HAP-1 (cell line): Measurements from ENCODE around the gene KASH5.

ENCODE experiments used
- DNase-seq, 2 experiments: peaks; one replicate each; pipeline ENCODE4 v3.0.0-alpha.2; 2016 to 2020; ENCODE audit warnings: low spot score in 2 of 2
- H3K27me3 ChIP-seq: fragments of 250-450 bp; sonication (Bioruptor Pico); 2 replicates; pipeline ENCODE4 v1.5.1; 2020; ENCODE audit warnings: low read depth, mild to moderate bottlenecking, moderate library complexity
- H3K36me3 ChIP-seq: fragments of 250-450 bp; sonication (Bioruptor Pico); replicated peaks from 2 replicates; pipeline ENCODE4 v1.5.1; 2020; ENCODE audit warnings: mild to moderate bottlenecking
- H3K4me1 ChIP-seq: fragments of 250-450 bp; sonication (Bioruptor Pico); 2 replicates; pipeline ENCODE4 v1.5.1; 2020; ENCODE audit warnings: mild to moderate bottlenecking
- H3K4me3 ChIP-seq: fragments of 250-450 bp; sonication (Bioruptor Pico); 2 replicates; pipeline ENCODE4 v1.5.1; 2020; ENCODE audit warnings: mild to moderate bottlenecking, moderate library complexity
- H3K9me3 ChIP-seq: fragments of 250-450 bp; sonication (Bioruptor Pico); 2 replicates; pipeline ENCODE4 v1.5.1; 2020; ENCODE audit warnings: mild to moderate bottlenecking, moderate library complexity
- in situ Hi-C: fragments of 300-500 bp; cut with MboI; formaldehyde crosslinking; loops from 3 replicates; pipeline ENCODE4 v1.14.3; 2020; ENCODE audit warnings: low sequenced_read_pairs, inconsistent platforms, mixed read lengths

The KASH5 gene

GRCh38 chr19:49387936-49388372, at the start of gene KASH5:
Gene KASH5 (plus strand): TSS chr19:49388249. CDS start chr19:49390884, 2,635 bp downstream.
- Histone ChIP-seq H3K36me3 (no peaks in the 10 kb centered on the region), H3K27me3 (peaks cover 4% of the 10 kb centered on the region; the same call in 1 of the 2 replicates), H3K4me3 (no peak within 1 kb of the TSS), H3K4me1 (no peaks in the 10 kb centered on the region), H3K9me3 (no peaks in the 10 kb centered on the region; the same call in 1 of the 2 replicates)
- in situ Hi-C loops, result no loop called here
- DNase-seq, result no peak

GRCh38 chr19:49338691-49339300, 49.3 kb upstream of the KASH5 start:
- Histone ChIP-seq H3K9me3 (no peaks in the 10 kb centered on the region), H3K4me3 (no peak overlapping the region), H3K27me3 (no peaks in the 10 kb centered on the region), H3K4me1 (0 out of 2 replicates have a peak, but pooled peaks cover 2% of the 10 kb centered on the region), H3K36me3 (peaks cover 17% of the 10 kb centered on the region)
- DNase-seq, result peak in 1 of 2 experiments; percentile 64
- in situ Hi-C loops, result no loop called here

- Histone ChIP-seq H3K27me3 (no peaks in the 10 kb centered on the region), H3K9me3 (no peaks in the 10 kb centered on the region), H3K36me3 (peaks cover 18% of the 10 kb centered on the region), H3K4me1 (0 out of 2 replicates have a peak, but pooled peaks cover 2% of the 10 kb centered on the region), H3K4me3 (no peak overlapping the region)
- DNase-seq, result no peak
- in situ Hi-C loops, result no loop called here
Measured at GRCh38 chr19:49339301-49340068, 48.6 kb upstream of the KASH5 start.

GRCh38 chr19:49340069-49340864, 47.8 kb upstream of the KASH5 start:
- 0 out of 2 replicates have a peak, but pooled peaks cover 2% of the 10 kb centered on the region for H3K4me1 ChIP-seq
- H3K9me3 ChIP-seq, result no peaks in the 10 kb centered on the region
- H3K27me3 ChIP-seq, result no peaks in the 10 kb centered on the region
- DNase-seq, result peak; percentile 28 to 74
- H3K4me3 ChIP-seq, result no peak overlapping the region
- H3K36me3 ChIP-seq, result peaks cover 26% of the 10 kb centered on the region
- in situ Hi-C loops, result no loop called here

- H3K27me3 ChIP-seq, result no peaks in the 10 kb centered on the region
- no peaks in the 10 kb centered on the region for H3K9me3 ChIP-seq
- 0 out of 2 replicates have a peak, but pooled peaks cover 2% of the 10 kb centered on the region for H3K4me1 ChIP-seq
- in situ Hi-C loops, result no loop called here
- no peak for DNase-seq
- H3K36me3 ChIP-seq, result peaks cover 27% of the 10 kb centered on the region
- no peak overlapping the region for H3K4me3 ChIP-seq
Measured at GRCh38 chr19:49340865-49341718, 47.0 kb upstream of the KASH5 start.

- H3K9me3 ChIP-seq, result no peaks in the 10 kb centered on the region
- no peak overlapping the region for H3K4me3 ChIP-seq
- no peaks in the 10 kb centered on the region for H3K27me3 ChIP-seq
- H3K4me1 ChIP-seq, result 0 out of 2 replicates have a peak, but pooled peaks cover 2% of the 10 kb centered on the region
- no peak for DNase-seq
- in situ Hi-C loops, result no loop called here
- H3K36me3 ChIP-seq, result peaks cover 38% of the 10 kb centered on the region
Measured at GRCh38 chr19:49342291-49342721, 45.7 kb upstream of the KASH5 start.

- H3K4me1 ChIP-seq, result 0 out of 2 replicates have a peak, but pooled peaks cover 2% of the 10 kb centered on the region
- DNase-seq, result no peak
- H3K4me3 ChIP-seq, result no peak overlapping the region
- in situ Hi-C loops, result no loop called here
- peaks cover 46% of the 10 kb centered on the region for H3K36me3 ChIP-seq
- no peaks in the 10 kb centered on the region for H3K9me3 ChIP-seq
- H3K27me3 ChIP-seq, result no peaks in the 10 kb centered on the region
Measured at GRCh38 chr19:49343123-49343522, 44.9 kb upstream of the KASH5 start.

GRCh38 chr19:49344505-49345423, 43.3 kb upstream of the KASH5 start:
- Histone ChIP-seq H3K9me3 (no peaks in the 10 kb centered on the region), H3K36me3 (peaks cover 58% of the 10 kb centered on the region), H3K27me3 (no peaks in the 10 kb centered on the region), H3K4me3 (no peak overlapping the region), H3K4me1 (0 out of 2 replicates have a peak, but pooled peaks cover 2% of the 10 kb centered on the region)
- no peak for DNase-seq
- in situ Hi-C loops, result no loop called here

- H3K4me3 ChIP-seq, result no peak overlapping the region
- no peaks in the 10 kb centered on the region for H3K4me1 ChIP-seq
- in situ Hi-C loops, result no loop called here
- no peak for DNase-seq
- no peaks in the 10 kb centered on the region for H3K9me3 ChIP-seq
- H3K36me3 ChIP-seq, result peaks cover 67% of the 10 kb centered on the region
- no peaks in the 10 kb centered on the region for H3K27me3 ChIP-seq
Measured at GRCh38 chr19:49347191-49347590, 40.9 kb upstream of the KASH5 start.

- Histone ChIP-seq H3K36me3 (peaks cover 64% of the 10 kb centered on the region), H3K4me1 (no peaks in the 10 kb centered on the region), H3K9me3 (no peaks in the 10 kb centered on the region), H3K4me3 (no peak overlapping the region), H3K27me3 (no peaks in the 10 kb centered on the region)
- DNase-seq, result peak; percentile 58 to 63
- in situ Hi-C loops, result no loop called here
Measured at GRCh38 chr19:49347835-49348234, 40.2 kb upstream of the KASH5 start.

- peaks cover 64% of the 10 kb centered on the region for H3K36me3 ChIP-seq
- DNase-seq, result no peak
- H3K4me1 ChIP-seq, result no peaks in the 10 kb centered on the region
- no peaks in the 10 kb centered on the region for H3K9me3 ChIP-seq
- H3K27me3 ChIP-seq, result no peaks in the 10 kb centered on the region
- in situ Hi-C loops, result no loop called here
- no peak overlapping the region for H3K4me3 ChIP-seq
Measured at GRCh38 chr19:49348305-49349189, 39.5 kb upstream of the KASH5 start.
